DND-41 (cell line): ENCODE measurements around the gene EPB41.

Source experiments
- ATAC-seq: fragments of 200-7000 bp; cut with Tn5 transposase; 3 replicates; pipeline ENCODE4 v1.9.1; 2021; ENCODE audit warnings: low read depth; ENCODE audit not compliant: insufficient read depth
- DNase-seq: peaks from one replicate; pipeline ENCODE4 v3.0.0-alpha.2; 2020
- H2AFZ ChIP-seq: 2 replicates; pipeline ENCODE4 v1.6.0; 2012; ENCODE audit warnings: low read depth, low read length
- H3K27ac ChIP-seq: 2 replicates; pipeline ENCODE4 v1.5.1; 2012; ENCODE audit warnings: low read length, inconsistent platforms
- H3K27me3 ChIP-seq: fragments of 200-600 bp; sonication (generic); 2 replicates; pipeline ENCODE4 v1.6.0; 2012; ENCODE audit warnings: low read length, mild to moderate bottlenecking, inconsistent platforms; ENCODE audit not compliant: insufficient read depth, poor library complexity
- H3K36me3 ChIP-seq: 2 replicates; pipeline ENCODE4 v1.5.1; 2012; ENCODE audit warnings: low read length, inconsistent platforms; ENCODE audit not compliant: insufficient read depth
- H3K4me1 ChIP-seq: 2 replicates; pipeline ENCODE4 v1.5.1; 2012; ENCODE audit warnings: mild to moderate bottlenecking, low read length; ENCODE audit not compliant: insufficient read depth
- H3K4me2 ChIP-seq: 2 replicates; pipeline ENCODE4 v1.6.0; 2012; ENCODE audit warnings: mild to moderate bottlenecking, moderate library complexity, low read length, inconsistent platforms; ENCODE audit not compliant: insufficient read depth
- H3K4me3 ChIP-seq, 2 experiments: fragments of 200-600 bp in 1 of 2; shearing (Covaris generic) in 1 of 2; 2 replicates each; pipeline ENCODE4 v1.5.1; 2012 to 2016; ENCODE audit warnings: inconsistent platforms in 2 of 2, low read length in 2 of 2, mild to moderate bottlenecking in 2 of 2, low read depth in 1 of 2, moderate library complexity in 1 of 2
- H3K79me2 ChIP-seq: 2 replicates; pipeline ENCODE4 v1.6.0; 2012; ENCODE audit warnings: low read length, inconsistent platforms; ENCODE audit not compliant: insufficient read depth
- H3K9ac ChIP-seq: 2 replicates; pipeline ENCODE4 v1.6.0; 2012; ENCODE audit warnings: low read depth, mild to moderate bottlenecking, inconsistent platforms, low read length, moderate library complexity
- H3K9me3 ChIP-seq: 2 replicates; pipeline ENCODE4 v1.5.1; 2012; ENCODE audit warnings: low read length, moderate library complexity, mild to moderate bottlenecking, inconsistent platforms; ENCODE audit not compliant: insufficient read depth, severe bottlenecking
- H4K20me1 ChIP-seq: 2 replicates; pipeline ENCODE4 v1.6.0; 2012; ENCODE audit warnings: low read length; ENCODE audit not compliant: insufficient read depth
- EZH2 ChIP-seq: IDR thresholded peaks from 3 replicates; pipeline ENCODE4 v1.6.1; 2012; ENCODE audit warnings: borderline replicate concordance, low read depth, mild to moderate bottlenecking, moderate library complexity, low read length, inconsistent platforms; ENCODE audit not compliant: severe bottlenecking
- TF ChIP-seq, protein P1 (sequence below): IDR thresholded peaks from 2 replicates; pipeline ENCODE4 v1.5.1; 2012; ENCODE audit warnings: borderline replicate concordance, low read length, moderate library complexity, mild to moderate bottlenecking; ENCODE audit not compliant: poor library complexity, severe bottlenecking; ENCODE audit errors: extremely low read depth

The EPB41 gene

DNA sequence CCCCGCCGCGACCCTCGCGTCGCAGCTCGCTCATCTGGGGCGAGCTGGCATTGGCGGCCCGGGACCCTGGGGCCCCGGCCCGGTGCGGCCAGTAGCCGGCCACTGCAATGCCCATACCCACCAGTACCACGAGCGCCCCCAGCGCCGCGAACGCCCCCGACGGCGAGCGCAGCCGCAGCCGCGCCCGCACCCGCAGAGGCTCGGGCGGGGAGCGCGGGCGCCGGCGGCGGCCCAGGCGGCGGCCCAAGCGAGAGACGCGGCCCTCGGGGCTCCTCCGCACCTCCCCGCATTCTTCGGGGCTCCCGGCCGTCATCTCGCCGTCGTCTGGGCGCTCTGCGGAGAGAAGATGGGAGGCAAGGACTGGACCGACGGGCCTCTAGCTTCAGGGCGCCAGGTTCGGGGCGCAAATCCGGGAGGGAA, 207.2 kb downstream of the EPB41 start:
- ATAC-seq (no peak), DNase-seq (no peak)
- H4K20me1 ChIP-seq = no peaks in the 10 kb centered on the region
- no peak overlapping the region for H3K4me2 ChIP-seq
- TF ChIP-seq, protein P1, sequence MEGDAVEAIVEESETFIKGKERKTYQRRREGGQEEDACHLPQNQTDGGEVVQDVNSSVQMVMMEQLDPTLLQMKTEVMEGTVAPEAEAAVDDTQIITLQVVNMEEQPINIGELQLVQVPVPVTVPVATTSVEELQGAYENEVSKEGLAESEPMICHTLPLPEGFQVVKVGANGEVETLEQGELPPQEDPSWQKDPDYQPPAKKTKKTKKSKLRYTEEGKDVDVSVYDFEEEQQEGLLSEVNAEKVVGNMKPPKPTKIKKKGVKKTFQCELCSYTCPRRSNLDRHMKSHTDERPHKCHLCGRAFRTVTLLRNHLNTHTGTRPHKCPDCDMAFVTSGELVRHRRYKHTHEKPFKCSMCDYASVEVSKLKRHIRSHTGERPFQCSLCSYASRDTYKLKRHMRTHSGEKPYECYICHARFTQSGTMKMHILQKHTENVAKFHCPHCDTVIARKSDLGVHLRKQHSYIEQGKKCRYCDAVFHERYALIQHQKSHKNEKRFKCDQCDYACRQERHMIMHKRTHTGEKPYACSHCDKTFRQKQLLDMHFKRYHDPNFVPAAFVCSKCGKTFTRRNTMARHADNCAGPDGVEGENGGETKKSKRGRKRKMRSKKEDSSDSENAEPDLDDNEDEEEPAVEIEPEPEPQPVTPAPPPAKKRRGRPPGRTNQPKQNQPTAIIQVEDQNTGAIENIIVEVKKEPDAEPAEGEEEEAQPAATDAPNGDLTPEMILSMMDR = no peak
- TF ChIP-seq EZH2 = no peak
- no peak overlapping the region for H3K9ac ChIP-seq
- H3K4me1 ChIP-seq = peaks cover 10% of the 10 kb centered on the region
- no peaks in the 10 kb centered on the region for H3K79me2 ChIP-seq
- H2AFZ ChIP-seq = no peak overlapping the region
- no peaks in the 10 kb centered on the region for H3K27me3 ChIP-seq
- H3K36me3 ChIP-seq = peaks cover 16% of the 10 kb centered on the region
- H3K9me3 ChIP-seq = no peaks in the 10 kb centered on the region
- no peak overlapping the region for H3K27ac ChIP-seq
- no peak overlapping the region for H3K4me3 ChIP-seq

DNA sequence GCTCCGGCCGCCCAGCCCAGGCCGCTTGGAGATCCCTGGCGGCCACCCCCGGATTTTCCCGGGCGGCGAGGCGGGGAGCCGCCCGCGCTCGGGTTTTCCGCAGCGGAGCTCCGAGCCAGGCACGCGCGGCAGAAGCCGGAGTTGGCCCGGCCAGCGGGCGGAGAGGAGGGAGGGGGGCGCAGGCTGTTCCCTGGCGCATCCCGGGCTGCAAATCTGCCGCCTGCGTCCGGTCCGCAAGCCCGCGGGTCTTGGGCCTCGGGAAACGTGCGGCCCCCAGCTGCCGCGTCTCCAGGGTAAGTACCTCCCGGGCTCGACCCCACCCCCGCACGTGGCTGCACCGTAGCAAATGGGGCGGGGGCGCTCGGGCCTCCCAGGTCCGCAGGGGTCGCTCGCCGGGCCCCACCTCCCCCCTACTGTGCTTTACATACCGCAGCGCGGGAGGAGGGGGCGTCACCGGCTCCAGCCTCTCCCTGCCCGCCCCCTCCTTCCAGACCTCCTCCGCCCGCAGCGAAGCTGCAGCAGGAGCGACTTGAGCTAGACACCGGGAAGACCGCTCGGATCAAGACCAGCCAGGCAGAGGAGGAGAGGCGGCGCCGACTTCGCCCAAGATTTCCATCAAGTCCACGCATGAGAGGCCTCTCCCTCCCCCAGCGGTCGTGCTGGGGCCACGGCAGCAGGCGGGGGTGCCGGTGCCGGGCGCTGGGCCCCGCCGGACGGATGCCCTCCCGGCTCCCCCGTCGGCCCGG, 207.7 kb downstream of the EPB41 start:
- Histone ChIP-seq H2AFZ (no peak overlapping the region), H3K9me3 (no peaks in the 10 kb centered on the region), H3K4me1 (peaks cover 10% of the 10 kb centered on the region), H3K4me2 (no peak overlapping the region), H3K36me3 (peaks cover 10% of the 10 kb centered on the region), H3K4me3 (no peak overlapping the region), H3K9ac (no peak overlapping the region), H3K27ac (no peak overlapping the region), H3K27me3 (no peaks in the 10 kb centered on the region), H4K20me1 (no peaks in the 10 kb centered on the region), H3K79me2 (no peaks in the 10 kb centered on the region)
- no peak for TF ChIP-seq EZH2
- TF ChIP-seq, protein P1 = no peak
- DNase-seq = no peak
- ATAC-seq = no peak

DNA sequence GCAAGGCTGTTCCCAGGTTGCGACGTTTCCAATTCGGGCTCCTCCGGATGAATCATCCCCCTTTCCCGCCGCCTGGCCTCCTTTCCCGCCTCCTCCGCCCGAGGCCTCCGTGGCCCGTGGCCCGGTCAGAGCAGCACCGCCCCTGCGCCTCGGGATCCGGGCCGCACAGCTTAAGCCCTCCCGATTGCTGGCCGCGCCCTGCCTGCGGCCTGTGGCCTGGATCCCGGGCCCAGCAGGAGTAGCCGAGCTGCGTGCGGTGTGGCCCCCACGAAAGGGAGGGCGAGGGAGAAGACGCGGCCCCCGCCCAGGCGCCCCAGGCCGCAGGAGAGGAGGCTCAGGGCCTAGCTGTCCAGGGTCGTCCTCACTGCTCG, 208.3 kb downstream of the EPB41 start:
- DNase-seq = no peak
- H3K4me1 ChIP-seq = peaks cover 10% of the 10 kb centered on the region
- H3K79me2 ChIP-seq = no peaks in the 10 kb centered on the region
- no peak overlapping the region for H2AFZ ChIP-seq
- ATAC-seq = no peak
- H3K9ac ChIP-seq = no peak overlapping the region
- no peak overlapping the region for H3K4me3 ChIP-seq
- no peaks in the 10 kb centered on the region for H3K27me3 ChIP-seq
- no peak for TF ChIP-seq EZH2
- TF ChIP-seq, protein P1 = no peak
- no peak overlapping the region for H3K4me2 ChIP-seq
- no peak overlapping the region for H3K27ac ChIP-seq
- no peaks in the 10 kb centered on the region for H3K9me3 ChIP-seq
- H4K20me1 ChIP-seq = no peaks in the 10 kb centered on the region
- peaks cover 5% of the 10 kb centered on the region; the same call in 1 of the 2 replicates for H3K36me3 ChIP-seq
